Suprapubic skin (tissue), 4 donors: Measurements from ENCODE around the gene SIT1. TPM values are rescaled to one million over a fixed set of nuclear protein-coding genes. Genes with fewer than 3 reads are reported as not detected.

ENCODE experiments used
- DNase-seq, 2 donors: peaks; one replicate each; pipeline ENCODE4 v3.0.0-alpha.2; 2019; ENCODE audit warnings: low spot score in 2 of 2
- H3K27ac ChIP-seq: fragments of 200-600 bp; sonication (generic); one replicate; pipeline ENCODE4 v1.5.1; 2019
- H3K27me3 ChIP-seq: fragments of 200-600 bp; sonication (generic); one replicate; pipeline ENCODE4 v1.5.1; 2019
- H3K36me3 ChIP-seq: fragments of 200-600 bp; sonication (generic); one replicate; pipeline ENCODE4 v1.5.1; 2019
- H3K4me1 ChIP-seq: fragments of 200-600 bp; sonication (generic); one replicate; pipeline ENCODE4 v1.5.1; 2019
- H3K4me3 ChIP-seq: fragments of 200-600 bp; sonication (generic); one replicate; pipeline ENCODE4 v1.5.1; 2019; ENCODE audit warnings: mild to moderate bottlenecking
- H3K9me3 ChIP-seq: fragments of 200-600 bp; sonication (generic); one replicate; pipeline ENCODE4 v1.5.1; 2019
- EP300 ChIP-seq: sonication (generic); formaldehyde crosslinking; IDR thresholded peaks from one replicate; pipeline ENCODE4 v1.6.1; 2017; ENCODE audit warnings: antibody characterized with exemption
- POLR2A ChIP-seq, 2 donors: fragments of 450-650 bp; IDR thresholded peaks; one replicate each; pipeline ENCODE4 v1.6.1; 2017; ENCODE audit warnings: antibody characterized with exemption in 2 of 2, mild to moderate bottlenecking in 2 of 2, moderate library complexity in 2 of 2
- POLR2AphosphoS5 ChIP-seq, 3 donors: sonication (generic); formaldehyde crosslinking; IDR thresholded peaks; one replicate each; pipeline ENCODE4 v1.6.1; 2017; ENCODE audit warnings: antibody characterized with exemption in 3 of 3
- WGBS: methylation state at CpG from one replicate; pipeline ENCODE4 v1.1.5; 2018; 5-methylcytosine and 5-hydroxymethylcytosine counted together
- total RNA-seq, 4 donors: library from RNA; depleted of rRNA; stranded (reverse); fragments of >200 nt; gene quantifications; one replicate each; pipeline ENCODE4 v1.1.0, GENCODE V29; 2016
- TF ChIP-seq, protein P1 (sequence below), 2 donors: fragments of 200-600 bp in 1 of 2; fragments of 450-650 bp in 1 of 2; sonication (generic) in 1 of 2; IDR thresholded peaks; one replicate each; pipeline ENCODE4 v1.5.1; 2016 to 2019; ENCODE audit warnings: antibody characterized with exemption in 2 of 2, mild to moderate bottlenecking in 1 of 2, moderate library complexity in 1 of 2

SIT1 gene
- total RNA-seq, 4 donors from 2014 or later, result 2.9 TPM; not detected in 3

DNA sequence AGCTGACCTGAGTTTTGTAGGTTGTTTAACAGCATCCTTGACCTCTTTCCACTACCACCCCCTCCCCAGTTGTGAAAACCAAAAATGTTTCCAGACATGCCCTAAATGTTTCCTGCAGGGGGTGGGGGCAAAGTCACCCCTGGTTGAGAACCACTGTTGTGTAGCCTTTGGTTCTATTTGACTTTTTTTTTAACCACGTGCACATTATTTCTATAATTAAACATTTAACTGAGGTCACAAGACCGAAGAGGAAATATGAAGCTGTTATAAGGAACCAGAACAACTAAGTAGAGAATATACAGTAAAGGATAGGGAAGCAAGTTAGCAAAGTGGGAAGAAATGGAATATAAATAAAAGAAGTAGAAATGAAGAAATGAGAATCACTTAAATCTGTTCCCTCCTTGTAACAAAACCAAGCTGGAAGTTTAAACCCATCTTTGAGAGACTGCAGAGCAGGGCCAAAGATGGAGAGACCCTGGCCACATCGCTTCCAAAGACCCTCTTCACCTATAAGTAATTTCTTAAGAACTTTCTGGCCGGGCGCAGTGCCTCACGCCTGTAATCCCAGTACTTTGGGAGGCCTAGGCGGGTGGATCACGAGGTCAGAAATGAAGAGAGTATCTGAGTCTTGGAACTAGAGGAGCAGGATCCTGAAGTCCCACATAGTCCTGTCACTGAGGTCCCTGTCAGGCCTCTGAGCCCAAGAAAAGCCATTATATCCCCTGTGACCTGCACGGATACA lies 14.4 kb downstream of the SIT1 start:
- H3K4me3 ChIP-seq, result no peak overlapping the region
- WGBS, result 85% methylated on average over 9 of the region's 9 CpGs
- H3K27me3 ChIP-seq, result no peaks in the 10 kb centered on the region
- no peak for TF ChIP-seq POLR2AphosphoS5 (IDR thresholded peaks at IDR 0.05)
- no peaks in the 10 kb centered on the region for H3K4me1 ChIP-seq
- no peak overlapping the region for H3K27ac ChIP-seq
- DNase-seq, result no peak
- H3K9me3 ChIP-seq, result no peaks in the 10 kb centered on the region
- no peaks in the 10 kb centered on the region for H3K36me3 ChIP-seq

DNA sequence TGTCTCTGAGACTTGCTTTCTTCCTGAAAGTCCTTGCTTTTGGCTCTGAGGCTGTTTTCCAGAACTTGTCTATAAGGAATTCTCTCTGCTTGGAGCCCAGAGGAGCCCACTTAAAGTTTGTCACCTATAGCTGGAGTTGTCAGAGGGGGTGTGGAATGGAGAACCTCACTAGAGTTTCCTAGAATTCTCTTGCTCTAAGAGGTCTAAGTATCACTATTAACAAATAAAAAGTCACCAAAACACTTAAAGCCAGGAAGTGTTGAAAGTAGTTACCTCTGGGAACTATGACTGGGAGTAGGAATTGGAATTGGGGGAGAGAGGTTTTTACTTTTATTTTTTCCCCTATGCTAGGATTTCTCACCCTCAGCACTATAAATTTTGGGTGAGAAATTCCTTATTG lies 15.0 kb downstream of the SIT1 start:
- Histone ChIP-seq H3K36me3 (no peaks in the 10 kb centered on the region), H3K4me3 (no peak overlapping the region), H3K27ac (no peak overlapping the region), H3K27me3 (no peaks in the 10 kb centered on the region), H3K9me3 (no peaks in the 10 kb centered on the region), H3K4me1 (no peaks in the 10 kb centered on the region)
- no peak for DNase-seq
- no peak for TF ChIP-seq POLR2AphosphoS5 (IDR thresholded peaks at IDR 0.05)
- no peak for TF ChIP-seq EP300
- TF ChIP-seq, protein P1, sequence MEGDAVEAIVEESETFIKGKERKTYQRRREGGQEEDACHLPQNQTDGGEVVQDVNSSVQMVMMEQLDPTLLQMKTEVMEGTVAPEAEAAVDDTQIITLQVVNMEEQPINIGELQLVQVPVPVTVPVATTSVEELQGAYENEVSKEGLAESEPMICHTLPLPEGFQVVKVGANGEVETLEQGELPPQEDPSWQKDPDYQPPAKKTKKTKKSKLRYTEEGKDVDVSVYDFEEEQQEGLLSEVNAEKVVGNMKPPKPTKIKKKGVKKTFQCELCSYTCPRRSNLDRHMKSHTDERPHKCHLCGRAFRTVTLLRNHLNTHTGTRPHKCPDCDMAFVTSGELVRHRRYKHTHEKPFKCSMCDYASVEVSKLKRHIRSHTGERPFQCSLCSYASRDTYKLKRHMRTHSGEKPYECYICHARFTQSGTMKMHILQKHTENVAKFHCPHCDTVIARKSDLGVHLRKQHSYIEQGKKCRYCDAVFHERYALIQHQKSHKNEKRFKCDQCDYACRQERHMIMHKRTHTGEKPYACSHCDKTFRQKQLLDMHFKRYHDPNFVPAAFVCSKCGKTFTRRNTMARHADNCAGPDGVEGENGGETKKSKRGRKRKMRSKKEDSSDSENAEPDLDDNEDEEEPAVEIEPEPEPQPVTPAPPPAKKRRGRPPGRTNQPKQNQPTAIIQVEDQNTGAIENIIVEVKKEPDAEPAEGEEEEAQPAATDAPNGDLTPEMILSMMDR (IDR thresholded peaks at IDR 0.05), result no peak
- no peak for TF ChIP-seq POLR2A (IDR thresholded peaks at IDR 0.05)

DNA sequence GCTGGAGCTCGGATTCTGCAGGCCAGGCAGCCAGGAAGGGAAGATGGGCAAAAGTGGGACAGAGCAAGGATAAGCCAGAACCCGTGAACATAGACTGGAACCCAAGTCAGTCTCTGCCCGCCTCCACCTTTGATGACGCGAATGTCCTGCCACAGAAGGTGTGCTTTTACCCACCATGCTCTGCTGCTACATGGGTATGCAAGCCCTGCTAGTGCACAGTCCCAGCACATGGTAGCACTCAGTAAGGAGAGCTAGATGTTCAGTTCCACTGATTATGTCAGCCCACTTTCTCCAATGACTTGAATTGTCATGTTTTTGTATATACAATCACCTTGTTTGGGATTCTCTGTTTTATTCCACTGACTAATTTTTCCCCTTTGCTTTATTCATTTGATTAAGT lies 21.1 kb downstream of the SIT1 start:
- no peaks in the 10 kb centered on the region for H3K36me3 ChIP-seq
- no peak overlapping the region for H3K4me3 ChIP-seq
- 92% methylated on average over 5 of the region's 5 CpGs for WGBS
- no peaks in the 10 kb centered on the region for H3K4me1 ChIP-seq
- H3K27me3 ChIP-seq, result no peaks in the 10 kb centered on the region
- no peak overlapping the region for H3K27ac ChIP-seq
- DNase-seq, result peak in 1 of 2 donors; percentile 16
- TF ChIP-seq, protein P1 (IDR thresholded peaks at IDR 0.05), result no peak
- no peaks in the 10 kb centered on the region for H3K9me3 ChIP-seq

GRCh38 chr9:35628389-35628991 lies 22.2 kb downstream of the SIT1 start:
- H3K36me3 ChIP-seq, result no peaks in the 10 kb centered on the region
- H3K4me3 ChIP-seq, result no peak overlapping the region
- no peak overlapping the region for H3K27ac ChIP-seq
- no peaks in the 10 kb centered on the region for H3K4me1 ChIP-seq
- DNase-seq, result peak in 1 of 2 donors; percentile 24
- 94% methylated on average over 6 of the region's 6 CpGs for WGBS
- no peaks in the 10 kb centered on the region for H3K9me3 ChIP-seq
- H3K27me3 ChIP-seq, result no peaks in the 10 kb centered on the region
- no peak for TF ChIP-seq POLR2A (IDR thresholded peaks at IDR 0.05)
- TF ChIP-seq, protein P1 (IDR thresholded peaks at IDR 0.05), result no peak
- no peak for TF ChIP-seq POLR2AphosphoS5 (IDR thresholded peaks at IDR 0.05)
- TF ChIP-seq EP300, result no peak

- no peaks in the 10 kb centered on the region for H3K4me1 ChIP-seq
- no peak for DNase-seq
- 81% methylated on average over 2 of the region's 2 CpGs for WGBS
- H3K4me3 ChIP-seq, result no peak overlapping the region
- H3K27me3 ChIP-seq, result no peaks in the 10 kb centered on the region
- H3K9me3 ChIP-seq, result no peaks in the 10 kb centered on the region
- H3K36me3 ChIP-seq, result no peaks in the 10 kb centered on the region
- no peak overlapping the region for H3K27ac ChIP-seq
- TF ChIP-seq POLR2A (IDR thresholded peaks at IDR 0.05), result no peak
- TF ChIP-seq POLR2AphosphoS5 (IDR thresholded peaks at IDR 0.05), result no peak
- no peak for TF ChIP-seq EP300
- TF ChIP-seq, protein P1 (IDR thresholded peaks at IDR 0.05), result no peak
Measured at GRCh38 chr9:35627575-35627974, 23.2 kb downstream of the SIT1 start.
